T-helper 17 cell (primary cell): ENCODE data around the gene NMNAT3. TPM values are rescaled to one million over a fixed set of nuclear protein-coding genes. Genes with fewer than 3 reads are reported as not detected.

ENCODE experiments used
- ATAC-seq: fragments of 150-1000 bp; cut with Tn5 transposase; 2 replicates; pipeline ENCODE4 v1.10.0; 2021; ENCODE audit warnings: mild to moderate bottlenecking, moderate library complexity
- DNase-seq, 3 donors: peaks; one replicate each; pipeline versions ENCODE4 v3.0.0 to v3.0.0-alpha.2; 2020 to 2021
- H3K9me3 ChIP-seq: one replicate; pipeline ENCODE4 v1.7.0; 2013; ENCODE audit warnings: low read length, mild to moderate bottlenecking; ENCODE audit not compliant: control insufficient read depth, poor library complexity, severe bottlenecking
- H3K27ac Mint-ChIP-seq: one replicate; pipeline ENCODE4 v1.8.0; 2022; ENCODE audit warnings: mild to moderate bottlenecking, moderate library complexity, mixed read lengths
- H3K27me3 Mint-ChIP-seq: one replicate; pipeline ENCODE4 v1.8.0; 2022; ENCODE audit warnings: mixed read lengths
- H3K36me3 Mint-ChIP-seq: one replicate; pipeline ENCODE4 v1.8.0; 2022; ENCODE audit warnings: low read depth, mixed read lengths
- H3K4me1 Mint-ChIP-seq: one replicate; pipeline ENCODE4 v1.8.0; 2022; ENCODE audit warnings: mild to moderate bottlenecking, mixed read lengths
- H3K4me3 Mint-ChIP-seq: one replicate; pipeline ENCODE4 v1.8.0; 2022; ENCODE audit warnings: mild to moderate bottlenecking, moderate library complexity, mixed read lengths
- total RNA-seq, 4 donors: library from RNA in 2 of 4; stranded (reverse) in 2 of 4; gene quantifications; one replicate each; pipeline ENCODE4 v1.2.3 and lab custom pipeline; 2022 to 2026

Gene NMNAT3
- total RNA-seq (1 to 10 TPM; 1.3 to 1.7 TPM), total RNA-seq (lab: John Stamatoyannopoulos, UW) (1.1 to 1.3 reads per million in 2 donors)

DNA sequence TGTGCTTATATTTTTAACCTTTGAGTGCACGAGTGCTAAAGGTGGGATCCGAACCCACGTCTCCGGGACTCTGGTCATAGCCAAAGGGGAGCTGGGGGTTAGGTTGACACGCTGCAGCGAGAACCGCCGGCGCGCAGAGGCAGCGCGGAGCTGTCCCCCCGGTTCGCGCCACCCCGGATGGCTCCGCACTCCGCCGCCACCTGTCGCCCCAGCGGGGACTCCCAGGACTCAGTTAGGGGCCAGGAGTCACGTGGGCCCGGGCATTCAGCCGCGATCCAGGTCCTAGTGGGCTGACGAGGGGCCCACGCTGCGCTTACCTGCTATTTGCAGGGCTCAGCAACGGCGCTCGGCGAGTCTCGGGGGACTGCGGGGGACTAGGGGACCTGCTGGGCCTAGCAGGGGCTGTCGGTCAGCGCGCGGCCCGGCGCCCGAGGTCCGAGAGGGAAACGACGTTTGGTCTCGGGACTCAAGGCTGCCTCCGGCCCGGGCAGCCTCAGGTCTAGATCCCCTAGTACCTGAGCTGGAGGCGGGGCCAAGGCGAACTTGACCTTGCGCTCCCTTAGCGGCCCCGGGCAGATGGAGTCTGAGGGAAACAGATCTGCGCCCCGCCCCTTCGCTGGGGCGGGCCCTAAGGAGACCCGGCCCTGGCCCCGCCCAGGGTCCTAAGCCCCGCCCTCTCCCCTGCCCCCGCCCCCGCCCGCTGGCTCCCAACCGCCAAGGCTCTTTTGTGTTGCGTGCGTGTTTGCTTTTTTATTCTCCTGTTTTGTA is at the start of gene NMNAT3:
Gene NMNAT3 (minus strand): TSS at position 585 of the 768 bp plus-strand sequence. CDS start 50,248 bp downstream, outside the sequence.
- Mint-ChIP-seq H3K4me1 (peaks cover 8% of the 10 kb centered on the region), H3K36me3 (no peaks in the 10 kb centered on the region), H3K27me3 (peaks cover 22% of the 10 kb centered on the region), H3K27ac (no peak within 1 kb of the TSS), H3K4me3 (peak within 1 kb of the TSS; percentile 76)
- DNase-seq = peak; percentile 62 to 71 (median 68)
- H3K9me3 ChIP-seq = no peaks in the 10 kb centered on the region
- peak; percentile 99 for ATAC-seq

GRCh38 chr3:139721370-139721769 is 43.6 kb upstream of the NMNAT3 start:
- H3K27ac Mint-ChIP-seq = no peak overlapping the region
- H3K36me3 Mint-ChIP-seq = no peaks in the 10 kb centered on the region
- H3K27me3 Mint-ChIP-seq = peaks cover 9% of the 10 kb centered on the region
- no peak for ATAC-seq
- no peaks in the 10 kb centered on the region for H3K4me1 Mint-ChIP-seq
- H3K9me3 ChIP-seq = no peaks in the 10 kb centered on the region
- H3K4me3 Mint-ChIP-seq = no peak overlapping the region
- no peak for DNase-seq

GRCh38 chr3:139718415-139718814 is 40.6 kb upstream of the NMNAT3 start:
- ATAC-seq = no peak
- H3K27me3 Mint-ChIP-seq = peaks cover 9% of the 10 kb centered on the region

GRCh38 chr3:139716908-139717485 is 39.2 kb upstream of the NMNAT3 start:
- H3K4me3 Mint-ChIP-seq = no peak overlapping the region
- H3K27me3 Mint-ChIP-seq = peaks cover 9% of the 10 kb centered on the region
- H3K27ac Mint-ChIP-seq = no peak overlapping the region
- no peaks in the 10 kb centered on the region for H3K9me3 ChIP-seq
- H3K36me3 Mint-ChIP-seq = no peaks in the 10 kb centered on the region
- ATAC-seq (no peak), DNase-seq (no peak)
- H3K4me1 Mint-ChIP-seq = no peaks in the 10 kb centered on the region

More at GRCh38 chr3:139718415-139718814, 40.6 kb upstream of the NMNAT3 start:
- no peaks in the 10 kb centered on the region for H3K9me3 ChIP-seq
- Mint-ChIP-seq H3K27ac (no peak overlapping the region), H3K4me1 (no peaks in the 10 kb centered on the region), H3K4me3 (no peak overlapping the region), H3K36me3 (no peaks in the 10 kb centered on the region)
- DNase-seq = no peak

DNA sequence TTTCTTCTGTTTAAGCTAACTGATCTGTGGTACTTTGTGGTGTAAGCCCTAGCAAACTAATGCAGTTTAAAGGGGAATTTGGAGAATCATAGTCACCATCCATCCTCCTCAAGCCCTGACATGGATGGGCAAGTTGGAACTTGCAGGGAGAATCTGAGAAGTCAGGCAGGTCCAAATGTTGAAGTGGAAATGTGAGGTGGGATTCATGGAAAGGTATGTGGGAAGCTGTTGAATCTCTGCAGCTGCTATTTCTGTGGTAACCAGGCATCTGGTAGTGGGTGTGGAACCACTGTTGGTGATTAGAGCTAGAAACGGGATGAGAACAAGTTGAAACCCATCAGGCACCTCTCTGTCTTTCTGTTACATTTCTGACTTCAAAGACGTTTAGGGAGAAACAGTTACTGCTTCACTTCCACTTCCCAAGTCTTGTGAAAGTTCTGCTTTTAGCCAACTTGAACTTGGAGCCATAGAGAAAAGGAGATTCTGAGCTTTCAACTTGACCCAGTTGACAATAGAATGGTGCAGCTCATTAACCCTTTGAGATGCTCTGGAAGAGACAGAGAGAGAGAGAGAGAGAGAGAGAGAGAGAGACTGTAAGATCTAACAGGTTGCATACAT is 38.1 kb upstream of the NMNAT3 start:
- Mint-ChIP-seq H3K27ac (no peak overlapping the region), H3K36me3 (no peaks in the 10 kb centered on the region), H3K4me1 (no peaks in the 10 kb centered on the region), H3K27me3 (peaks cover 2% of the 10 kb centered on the region), H3K4me3 (no peak overlapping the region)
- H3K9me3 ChIP-seq = no peaks in the 10 kb centered on the region
- DNase-seq (no peak), ATAC-seq (no peak)

DNA sequence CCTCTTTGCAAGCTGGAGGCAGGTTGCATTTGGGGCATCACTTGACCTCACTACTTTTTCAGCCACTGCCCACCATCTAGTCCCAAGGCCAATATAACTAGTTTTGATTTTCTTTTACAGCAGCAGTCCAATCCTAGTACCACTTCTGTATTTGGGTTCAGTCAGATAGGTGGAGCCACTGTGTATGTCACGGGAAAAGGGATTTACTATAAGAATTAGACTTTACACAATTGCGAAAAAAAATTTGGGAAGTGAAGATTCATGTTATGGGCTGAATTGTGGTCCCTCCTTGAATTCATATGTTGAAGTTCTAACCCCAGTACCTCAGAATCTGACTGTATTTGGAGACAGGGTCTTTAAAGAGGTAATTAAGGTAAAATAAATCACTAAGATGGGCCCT is 37.4 kb upstream of the NMNAT3 start:
- no peak for ATAC-seq
- no peak overlapping the region for H3K27ac Mint-ChIP-seq
- no peaks in the 10 kb centered on the region for H3K9me3 ChIP-seq
- no peak for DNase-seq
- H3K27me3 Mint-ChIP-seq = peaks cover 8% of the 10 kb centered on the region
- no peak overlapping the region for H3K4me3 Mint-ChIP-seq
- H3K4me1 Mint-ChIP-seq = no peaks in the 10 kb centered on the region
- H3K36me3 Mint-ChIP-seq = no peaks in the 10 kb centered on the region

- H3K4me3 Mint-ChIP-seq = no peak overlapping the region
- no peaks in the 10 kb centered on the region for H3K36me3 Mint-ChIP-seq
- no peak for ATAC-seq
Observed at GRCh38 chr3:139710212-139710611, 32.4 kb upstream of the NMNAT3 start.

GRCh38 chr3:139705631-139706030 is 27.9 kb upstream of the NMNAT3 start:
- no peak for DNase-seq
- Mint-ChIP-seq H3K27ac (no peak overlapping the region), H3K4me1 (no peaks in the 10 kb centered on the region), H3K36me3 (no peaks in the 10 kb centered on the region), H3K27me3 (peaks cover 22% of the 10 kb centered on the region), H3K4me3 (no peak overlapping the region)
- no peaks in the 10 kb centered on the region for H3K9me3 ChIP-seq
- ATAC-seq = no peak

More at GRCh38 chr3:139710212-139710611, 32.4 kb upstream of the NMNAT3 start:
- no peak for DNase-seq
- Mint-ChIP-seq H3K27me3 (peaks cover 13% of the 10 kb centered on the region), H3K4me1 (no peaks in the 10 kb centered on the region), H3K27ac (no peak overlapping the region)
- no peaks in the 10 kb centered on the region for H3K9me3 ChIP-seq

- Mint-ChIP-seq H3K27me3 (peaks cover 22% of the 10 kb centered on the region), H3K4me3 (no peak overlapping the region), H3K27ac (no peak overlapping the region), H3K36me3 (no peaks in the 10 kb centered on the region), H3K4me1 (no peaks in the 10 kb centered on the region)
- ATAC-seq (no peak), DNase-seq (no peak)
- no peaks in the 10 kb centered on the region for H3K9me3 ChIP-seq
Observed at GRCh38 chr3:139696314-139696604, 18.5 kb upstream of the NMNAT3 start.

GRCh38 chr3:139695426-139696313 is 17.9 kb upstream of the NMNAT3 start:
- ATAC-seq = no peak

DNA sequence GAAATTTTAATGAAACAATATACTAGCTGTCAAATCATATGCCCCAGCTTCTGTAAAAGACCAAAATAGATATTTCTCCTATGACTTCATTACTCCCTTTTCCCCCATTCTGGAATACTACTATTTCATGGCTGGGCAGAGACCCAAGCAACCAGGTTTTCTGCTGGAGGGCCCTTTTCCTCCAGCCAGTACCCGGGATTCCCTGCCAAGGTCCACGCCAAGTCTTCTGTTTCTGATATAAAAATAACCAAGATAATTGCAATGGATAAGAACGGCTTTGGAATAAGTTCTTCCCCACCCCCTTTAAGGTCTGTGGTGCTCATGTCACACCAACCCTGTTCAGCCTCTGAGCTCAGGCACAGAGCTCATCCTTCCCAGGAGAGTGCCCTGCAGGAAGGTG is 17.2 kb upstream of the NMNAT3 start:
- Mint-ChIP-seq H3K27ac (no peak overlapping the region), H3K27me3 (peaks cover 12% of the 10 kb centered on the region), H3K36me3 (no peaks in the 10 kb centered on the region), H3K4me1 (no peaks in the 10 kb centered on the region), H3K4me3 (no peak overlapping the region)
- no peak for DNase-seq
- no peaks in the 10 kb centered on the region for H3K9me3 ChIP-seq
- no peak for ATAC-seq

More at GRCh38 chr3:139695426-139696313, 17.9 kb upstream of the NMNAT3 start:
- H3K9me3 ChIP-seq = no peaks in the 10 kb centered on the region
- Mint-ChIP-seq H3K27me3 (peaks cover 19% of the 10 kb centered on the region), H3K36me3 (no peaks in the 10 kb centered on the region), H3K27ac (no peak overlapping the region), H3K4me3 (no peak overlapping the region), H3K4me1 (no peaks in the 10 kb centered on the region)
- DNase-seq = no peak

- H3K36me3 Mint-ChIP-seq = no peaks in the 10 kb centered on the region
Observed at GRCh38 chr3:139694542-139694941, 16.8 kb upstream of the NMNAT3 start.

DNA sequence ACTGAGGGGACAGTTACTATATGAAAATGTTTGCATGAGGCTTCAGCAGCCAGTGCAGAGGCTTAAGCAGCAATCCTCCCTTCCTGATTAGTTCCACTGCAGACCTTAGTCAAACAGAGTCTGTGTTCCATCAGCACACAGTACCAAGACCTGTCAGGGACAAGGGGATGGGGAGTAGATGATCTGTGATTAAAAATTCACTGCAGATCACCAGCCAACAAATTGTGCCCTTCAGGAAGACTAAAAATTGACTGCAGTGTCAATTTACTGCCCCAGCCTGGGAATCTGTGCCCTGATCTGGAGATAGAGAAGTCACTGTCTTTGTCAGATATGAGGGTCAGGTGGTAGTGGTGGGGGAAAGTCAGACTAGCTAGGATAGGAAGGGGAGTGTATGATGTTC is 13.8 kb upstream of the NMNAT3 start:
- Mint-ChIP-seq H3K27ac (no peak overlapping the region), H3K27me3 (peaks cover 30% of the 10 kb centered on the region), H3K36me3 (no peaks in the 10 kb centered on the region), H3K4me1 (no peaks in the 10 kb centered on the region), H3K4me3 (no peak overlapping the region)
- H3K9me3 ChIP-seq = no peaks in the 10 kb centered on the region
- ATAC-seq (no peak), DNase-seq (no peak)

More at GRCh38 chr3:139694542-139694941, 16.8 kb upstream of the NMNAT3 start:
- H3K4me3 Mint-ChIP-seq = no peak overlapping the region
- no peaks in the 10 kb centered on the region for H3K9me3 ChIP-seq
- peaks cover 15% of the 10 kb centered on the region for H3K27me3 Mint-ChIP-seq
- no peak overlapping the region for H3K27ac Mint-ChIP-seq
- ATAC-seq (no peak), DNase-seq (no peak)
- no peaks in the 10 kb centered on the region for H3K4me1 Mint-ChIP-seq
